ENCODE results near the gene PIRT.

Gene PIRT

DNA sequence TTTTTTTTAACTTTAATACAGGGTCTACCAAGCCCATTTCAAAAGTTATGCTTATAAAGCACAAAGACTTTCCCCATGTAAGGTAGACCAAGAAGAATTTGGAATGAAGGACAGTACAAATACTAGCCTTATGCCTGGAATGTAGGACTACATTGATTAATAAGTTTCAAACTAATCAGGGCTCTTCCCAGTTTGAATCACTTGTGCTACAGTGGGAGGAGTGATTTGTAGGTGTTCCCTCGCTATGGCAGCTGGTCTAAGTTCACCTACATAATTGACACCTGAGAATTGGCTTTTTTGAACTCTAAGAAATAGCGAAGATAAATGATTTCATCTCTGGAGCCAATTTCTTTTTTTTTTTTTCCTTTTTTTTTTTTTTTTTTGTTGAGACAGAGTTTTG, 52.6 kb downstream of the PIRT start:
- DNase-seq, result no peak

DNA sequence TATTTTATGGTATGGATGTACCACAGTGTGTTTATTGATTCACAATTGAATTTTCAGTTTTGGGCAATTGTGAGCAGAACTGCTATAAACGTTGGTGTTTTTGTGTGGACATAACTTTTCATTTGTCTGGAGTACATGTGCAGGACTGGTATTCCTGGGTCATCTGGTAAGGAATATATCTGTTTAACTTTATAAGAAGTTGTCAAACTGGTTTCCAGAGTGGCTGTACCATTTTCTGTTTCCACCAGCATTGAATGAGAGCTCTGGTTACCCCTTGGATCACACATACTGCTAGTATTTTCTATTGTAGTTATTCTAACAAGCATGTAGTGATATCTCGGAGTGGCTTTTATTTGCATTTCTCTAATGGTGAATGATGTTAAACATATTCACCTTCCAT, 58.3 kb downstream of the PIRT start:
- DNase-seq, result no peak

- DNase-seq, result no peak
Observed at GRCh38 chr17:10777890-10778289, 60.0 kb downstream of the PIRT start.

GRCh38 chr17:10777131-10777807, 60.6 kb downstream of the PIRT start:
- DNase-seq, result no peak

DNA sequence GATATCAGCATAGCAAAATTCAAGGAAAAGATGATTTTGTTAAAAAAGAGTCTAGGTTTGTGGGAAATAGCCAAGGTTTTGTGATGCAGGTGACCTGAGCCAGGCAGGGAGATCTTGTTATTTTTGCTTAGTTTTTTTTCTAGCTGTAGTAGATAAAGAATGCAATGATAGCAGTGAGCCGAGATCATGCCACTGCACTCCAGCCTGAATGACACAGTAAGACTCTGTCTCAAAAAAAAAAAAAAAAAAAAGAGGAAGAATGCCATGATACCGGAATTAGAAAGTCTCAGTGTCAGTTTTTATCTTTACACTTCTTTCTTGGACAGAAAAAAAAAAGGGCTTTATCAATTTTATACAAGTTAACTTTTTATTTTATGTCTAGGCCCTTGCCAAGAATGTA, 61.5 kb downstream of the PIRT start:
- DNase-seq, result no peak

DNA sequence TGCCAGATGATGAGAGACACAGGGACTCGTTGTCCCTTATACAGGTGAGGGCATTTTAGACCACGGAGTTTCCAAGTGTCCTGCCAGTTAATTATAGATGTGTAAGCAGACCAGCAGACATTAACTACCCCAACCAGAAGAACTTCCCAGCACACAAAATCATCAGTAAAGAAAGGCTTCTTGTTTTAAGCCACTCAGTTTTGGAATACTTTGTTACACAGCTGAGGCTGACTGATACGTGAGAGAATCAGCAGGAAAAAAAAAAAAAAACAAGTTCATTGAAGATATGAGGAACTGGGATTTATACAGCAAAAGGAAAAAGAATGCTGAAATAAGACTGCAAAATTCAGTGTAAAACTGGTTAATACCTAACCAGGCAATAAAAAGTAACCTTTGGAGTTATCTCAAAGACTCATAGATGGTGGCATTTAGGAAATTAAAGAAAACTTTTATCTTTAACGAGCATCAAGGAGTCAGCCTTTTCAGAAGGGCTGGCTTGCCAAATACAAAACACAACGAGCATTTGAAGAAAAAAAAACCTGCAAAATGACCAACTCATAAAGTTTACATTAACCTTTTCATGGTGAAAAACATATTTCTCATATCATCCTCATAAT, 62.0 kb downstream of the PIRT start:
- no peak for DNase-seq

DNA sequence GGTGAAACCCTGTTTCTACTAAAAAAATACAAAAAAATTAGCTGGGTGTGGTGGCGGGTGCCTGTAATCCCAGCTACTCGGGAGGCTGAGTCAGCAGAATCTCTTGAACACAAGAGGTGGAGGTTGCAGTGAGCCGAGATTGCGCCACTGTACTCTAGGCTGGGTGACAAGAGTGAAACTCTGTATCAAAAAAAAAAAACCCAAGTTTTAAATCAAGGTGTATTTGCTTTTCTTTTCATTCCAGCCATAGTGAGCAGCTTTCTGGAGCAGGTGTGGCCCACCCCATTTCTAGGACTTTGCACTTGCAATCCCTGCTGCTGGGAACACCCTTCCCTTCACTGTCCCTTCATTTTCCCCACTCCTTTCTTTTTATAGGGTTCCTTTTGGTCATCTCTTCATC, 62.8 kb downstream of the PIRT start:
- DNase-seq, result no peak

DNA sequence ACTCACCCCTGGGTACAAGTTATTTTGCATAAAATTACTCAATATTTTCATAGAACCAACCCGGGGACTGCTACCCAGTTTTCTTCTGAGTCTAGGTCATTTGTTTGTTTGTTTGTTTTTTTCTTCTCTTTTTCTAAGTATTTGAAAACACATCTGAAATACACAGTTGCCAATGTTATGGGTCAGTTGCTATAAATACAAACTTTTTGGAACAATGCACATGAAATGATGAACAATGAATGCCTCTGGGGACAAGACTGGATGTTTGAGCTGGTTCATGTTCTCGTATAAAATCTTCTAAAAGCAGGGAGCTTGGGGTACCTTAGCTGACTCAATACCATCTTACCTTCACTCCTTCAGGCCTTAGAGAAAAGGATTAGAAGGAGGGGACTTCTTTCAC, 64.5 kb downstream of the PIRT start:
- no peak for DNase-seq
